GM06990 (cell line): Measurements from ENCODE around the gene NPC1.

Experiments
- DNase-seq: peaks from one replicate; pipeline ENCODE4 v3.0.0-alpha.2; 2011; ENCODE audit not compliant: insufficient read length; ENCODE audit errors: extremely low read depth
- H3K27me3 ChIP-seq: replicated peaks from 2 replicates; pipeline ENCODE4 v1.6.0; 2011; ENCODE audit warnings: low read length; ENCODE audit not compliant: control insufficient read depth, insufficient read depth
- H3K36me3 ChIP-seq: 2 replicates; pipeline ENCODE4 v1.5.1; 2011; ENCODE audit warnings: low read length; ENCODE audit not compliant: control insufficient read depth, insufficient read depth
- H3K4me3 ChIP-seq: replicated peaks from 2 replicates; pipeline ENCODE4 v1.5.1; 2011; ENCODE audit warnings: low read depth, mild to moderate bottlenecking, control low read depth, low read length
- CTCF ChIP-seq: IDR thresholded peaks from 2 replicates; pipeline ENCODE4 v1.5.1; 2011; ENCODE audit warnings: low read length, control low read depth, mild to moderate bottlenecking, inconsistent platforms; ENCODE audit not compliant: insufficient read depth, poor library complexity, severe bottlenecking

Gene NPC1

DNA sequence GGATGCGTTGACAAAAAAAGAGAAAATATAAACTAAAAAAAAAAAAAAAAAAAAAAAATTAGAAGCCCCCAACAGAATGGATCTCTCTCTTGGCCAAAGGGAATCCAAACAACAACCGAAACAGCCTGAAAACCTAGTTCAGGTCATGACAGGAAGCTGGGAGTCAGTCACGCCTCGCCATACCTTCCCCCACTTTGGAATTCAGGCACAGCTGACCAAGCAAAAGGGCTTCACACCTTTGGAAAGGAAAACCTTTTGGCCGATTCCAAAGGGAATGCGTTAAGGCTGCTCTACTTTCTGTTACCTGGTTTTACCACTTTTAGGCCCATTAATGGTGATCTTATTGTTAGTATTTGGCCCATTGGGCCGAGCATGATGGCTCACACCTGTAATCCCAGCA, 100.9 kb downstream of the NPC1 start:
- H3K4me3 ChIP-seq = no peak overlapping the region
- TF ChIP-seq CTCF = no peak
- no peaks in the 10 kb centered on the region for H3K36me3 ChIP-seq
- DNase-seq = no peak
- no peaks in the 10 kb centered on the region for H3K27me3 ChIP-seq

- no peaks in the 10 kb centered on the region; the same call in 1 of the 2 replicates for H3K36me3 ChIP-seq
- TF ChIP-seq CTCF = no peak
- no peak overlapping the region for H3K4me3 ChIP-seq
- no peak for DNase-seq
- H3K27me3 ChIP-seq = no peaks in the 10 kb centered on the region
Observed at GRCh38 chr18:23484561-23485182, 101.6 kb downstream of the NPC1 start.
